Mucosa of stomach (tissue), 1 donor: ENCODE data around the gene CPNE6.

Experiments
- H3K27me3 ChIP-seq: one replicate; pipeline ENCODE4 v1.7.0; 2013; ENCODE audit warnings: mild to moderate bottlenecking, low read length; ENCODE audit not compliant: control insufficient read depth, insufficient read depth
- H3K36me3 ChIP-seq: one replicate; pipeline ENCODE4 v1.7.0; 2013; ENCODE audit warnings: low read length; ENCODE audit not compliant: control insufficient read depth, insufficient read depth
- H3K4me1 ChIP-seq: one replicate; pipeline ENCODE4 v1.7.0; 2013; ENCODE audit warnings: mild to moderate bottlenecking, low read length; ENCODE audit not compliant: control insufficient read depth, insufficient read depth
- H3K4me3 ChIP-seq: one replicate; pipeline ENCODE4 v1.7.0; 2013; ENCODE audit warnings: low read length
- H3K9ac ChIP-seq: one replicate; pipeline ENCODE4 v1.7.0; 2013; ENCODE audit warnings: mild to moderate bottlenecking, low read length, moderate library complexity
- H3K9me3 ChIP-seq: one replicate; pipeline ENCODE4 v1.7.0; 2013; ENCODE audit warnings: mild to moderate bottlenecking, low read length, moderate library complexity; ENCODE audit not compliant: control insufficient read depth
- donor health status: Pancreatic carcinoma.

Gene CPNE6

DNA sequence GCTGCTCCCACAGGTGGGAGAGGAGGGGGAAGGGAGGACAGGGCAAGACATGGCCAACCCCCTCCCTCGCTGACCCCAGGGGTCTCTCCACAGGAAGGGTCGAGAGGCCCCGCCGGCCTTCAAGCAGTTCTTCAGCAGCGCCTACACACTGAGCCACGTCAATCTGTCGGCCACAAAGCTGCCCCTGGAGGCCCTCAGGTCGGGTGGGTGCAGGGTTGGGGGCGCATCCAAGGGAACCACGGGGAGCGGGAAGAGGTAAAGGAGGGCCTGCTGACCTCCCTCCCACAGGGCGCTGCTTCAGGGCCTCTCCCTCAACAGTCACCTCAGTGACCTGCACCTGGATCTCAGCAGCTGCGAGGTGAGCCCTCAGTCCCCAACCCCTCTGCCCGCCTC, 13.5 kb upstream of the CPNE6 start:
- peaks cover 13% of the 10 kb centered on the region for H3K27me3 ChIP-seq
- no peak overlapping the region for H3K9ac ChIP-seq
- H3K36me3 ChIP-seq = no peaks in the 10 kb centered on the region

GRCh38 chr14:24058260-24058950, 13.0 kb upstream of the CPNE6 start:
- Histone ChIP-seq H3K4me3 (no peak overlapping the region), H3K27me3 (peaks cover 8% of the 10 kb centered on the region), H3K9ac (no peak overlapping the region), H3K9me3 (no peaks in the 10 kb centered on the region), H3K36me3 (no peaks in the 10 kb centered on the region), H3K4me1 (no peaks in the 10 kb centered on the region)

More for the DNA sequence above, 13.5 kb upstream of the CPNE6 start:
- Histone ChIP-seq H3K9me3 (no peaks in the 10 kb centered on the region), H3K4me1 (peaks cover 1% of the 10 kb centered on the region), H3K4me3 (no peak overlapping the region)

DNA sequence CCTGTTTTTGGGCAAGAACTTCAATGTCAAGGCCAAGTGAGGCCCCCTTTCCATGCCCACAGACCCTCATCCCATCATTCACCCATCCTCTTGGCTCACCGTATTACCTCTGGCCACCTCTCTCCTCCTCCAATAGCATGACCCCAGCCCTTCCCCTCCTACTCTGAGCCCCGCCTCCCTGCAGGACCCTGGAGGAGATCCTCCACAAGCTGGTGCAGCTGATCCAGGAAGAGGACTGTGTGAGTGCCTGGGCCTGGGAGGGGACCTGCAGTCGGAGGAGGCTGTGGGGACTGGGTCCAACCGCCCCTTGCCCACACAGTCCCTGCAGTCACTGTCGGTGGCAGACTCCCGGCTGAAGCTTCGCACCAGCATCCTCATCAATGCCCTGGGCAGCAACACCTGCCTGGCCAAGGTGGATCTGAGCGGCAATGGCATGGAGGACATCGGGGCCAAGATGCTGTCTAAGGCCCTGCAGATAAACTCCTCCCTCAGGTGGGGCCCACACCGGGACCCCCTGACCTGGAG, 12.3 kb upstream of the CPNE6 start:
- Histone ChIP-seq H3K4me1 (no peaks in the 10 kb centered on the region), H3K9ac (no peak overlapping the region), H3K27me3 (peaks cover 3% of the 10 kb centered on the region), H3K9me3 (no peaks in the 10 kb centered on the region), H3K36me3 (no peaks in the 10 kb centered on the region), H3K4me3 (no peak overlapping the region)

DNA sequence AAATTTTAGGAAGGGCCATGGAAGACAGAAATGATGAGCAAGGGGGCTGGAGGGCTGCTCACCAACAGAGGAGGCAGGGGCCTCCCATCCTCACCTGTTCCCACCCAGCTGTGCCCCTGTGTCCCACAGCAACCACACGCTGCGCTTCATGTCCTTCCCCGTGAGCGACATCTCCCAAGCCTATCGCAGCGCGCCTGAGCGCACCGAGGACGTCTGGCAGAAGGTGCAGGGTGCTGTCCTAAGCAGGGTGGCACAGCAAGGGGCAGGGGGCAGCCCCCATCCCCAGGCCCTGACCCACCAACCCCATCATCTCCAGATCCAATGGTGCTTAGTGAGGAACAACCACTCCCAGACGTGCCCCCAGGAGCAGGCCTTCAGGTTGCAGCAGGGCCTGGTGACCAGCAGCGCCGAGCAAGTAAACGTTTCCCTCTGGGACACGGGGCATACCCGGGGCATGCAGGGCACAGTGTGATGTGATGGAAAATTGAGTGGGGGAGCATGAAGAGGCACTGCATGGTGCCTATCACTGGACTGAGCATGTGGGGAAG, 11.4 kb upstream of the CPNE6 start:
- H3K36me3 ChIP-seq = no peaks in the 10 kb centered on the region
- no peak overlapping the region for H3K9ac ChIP-seq
- H3K4me3 ChIP-seq = no peak overlapping the region
- no peaks in the 10 kb centered on the region for H3K4me1 ChIP-seq
- H3K9me3 ChIP-seq = no peaks in the 10 kb centered on the region
- no peaks in the 10 kb centered on the region for H3K27me3 ChIP-seq

- no peaks in the 10 kb centered on the region for H3K4me1 ChIP-seq
Observed at GRCh38 chr14:24060443-24060842, 10.9 kb upstream of the CPNE6 start.

GRCh38 chr14:24060984-24061913, 10.1 kb upstream of the CPNE6 start:
- Histone ChIP-seq H3K9ac (no peak overlapping the region), H3K4me3 (no peak overlapping the region), H3K9me3 (no peaks in the 10 kb centered on the region), H3K36me3 (no peaks in the 10 kb centered on the region), H3K4me1 (no peaks in the 10 kb centered on the region), H3K27me3 (no peaks in the 10 kb centered on the region)

More at GRCh38 chr14:24060443-24060842, 10.9 kb upstream of the CPNE6 start:
- Histone ChIP-seq H3K27me3 (no peaks in the 10 kb centered on the region), H3K36me3 (no peaks in the 10 kb centered on the region), H3K9me3 (no peaks in the 10 kb centered on the region), H3K4me3 (no peak overlapping the region), H3K9ac (no peak overlapping the region)

DNA sequence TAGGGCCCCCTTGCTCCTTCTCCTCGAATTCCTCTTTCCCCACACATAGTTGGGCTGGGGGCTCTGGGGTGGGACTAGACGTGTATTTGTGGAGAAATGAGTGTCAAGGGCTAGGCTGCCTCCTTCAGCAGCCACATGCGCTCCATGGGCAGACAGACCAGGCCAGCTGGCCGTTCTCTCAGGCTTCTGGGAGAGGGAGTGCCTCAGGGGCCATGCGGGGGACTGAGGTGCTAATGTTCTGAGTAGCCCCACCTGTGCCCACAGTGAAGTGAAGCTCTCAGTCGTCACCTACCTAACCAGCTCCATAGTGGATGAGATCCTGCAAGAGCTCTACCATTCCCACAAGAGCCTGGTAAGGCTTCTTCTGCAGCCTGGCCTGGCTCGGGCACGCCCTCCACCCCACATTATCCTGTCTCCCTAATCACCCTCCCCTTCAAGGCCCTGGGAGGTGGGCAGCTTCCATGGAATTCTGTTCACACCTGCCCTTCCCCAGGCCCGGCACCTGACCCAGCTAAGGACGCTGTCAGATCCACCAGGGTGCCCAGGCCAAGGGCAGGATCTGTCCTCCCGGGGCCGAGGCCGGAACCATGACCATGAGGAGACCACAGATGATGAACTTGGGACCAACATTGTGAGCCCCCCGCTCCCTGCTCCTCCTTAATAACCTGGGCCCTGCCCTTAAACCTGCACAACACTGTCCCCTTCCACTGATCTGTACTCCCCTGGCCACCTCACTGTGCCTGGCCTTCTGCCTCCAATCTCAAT, 9.0 kb upstream of the CPNE6 start:
- H3K4me1 ChIP-seq = no peaks in the 10 kb centered on the region
- H3K9ac ChIP-seq = no peak overlapping the region
- no peaks in the 10 kb centered on the region for H3K9me3 ChIP-seq
- H3K36me3 ChIP-seq = no peaks in the 10 kb centered on the region
- H3K27me3 ChIP-seq = no peaks in the 10 kb centered on the region
- H3K4me3 ChIP-seq = no peak overlapping the region

DNA sequence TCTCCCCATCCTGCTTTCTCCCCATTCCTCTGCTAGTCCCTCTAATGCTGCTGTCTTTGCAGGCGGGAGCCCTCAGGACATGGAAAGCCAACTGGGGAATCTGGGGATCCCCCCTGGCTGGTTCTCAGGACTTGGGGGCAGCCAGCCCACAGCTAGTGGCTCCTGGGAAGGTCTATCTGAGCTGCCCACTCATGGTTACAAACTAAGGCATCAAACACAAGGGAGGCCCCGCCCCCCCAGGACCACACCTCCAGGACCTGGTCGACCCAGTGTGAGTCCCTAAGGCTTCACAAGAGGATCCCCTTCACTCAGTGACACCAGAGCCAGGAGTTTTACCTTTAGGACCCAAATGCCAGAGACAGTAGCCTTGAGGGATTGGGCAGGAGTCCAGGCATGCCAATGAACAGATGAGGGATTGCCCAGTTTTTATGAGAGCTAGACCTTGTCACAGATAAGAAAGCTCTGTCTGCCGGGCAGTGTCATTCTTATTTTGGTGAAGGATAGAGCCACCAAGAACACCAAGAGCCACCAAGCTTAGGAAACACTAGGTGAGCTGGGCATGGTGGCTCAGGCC, 8.0 kb upstream of the CPNE6 start:
- Histone ChIP-seq H3K4me1 (no peaks in the 10 kb centered on the region), H3K36me3 (no peaks in the 10 kb centered on the region), H3K4me3 (no peak overlapping the region), H3K27me3 (no peaks in the 10 kb centered on the region), H3K9ac (no peak overlapping the region), H3K9me3 (no peaks in the 10 kb centered on the region)

- Histone ChIP-seq H3K27me3 (no peaks in the 10 kb centered on the region), H3K4me1 (no peaks in the 10 kb centered on the region), H3K36me3 (no peaks in the 10 kb centered on the region), H3K9ac (no peak overlapping the region), H3K4me3 (no peak overlapping the region), H3K9me3 (no peaks in the 10 kb centered on the region)
Observed at GRCh38 chr14:24064091-24064795, 7.1 kb upstream of the CPNE6 start.

- no peaks in the 10 kb centered on the region for H3K9me3 ChIP-seq
- no peaks in the 10 kb centered on the region for H3K27me3 ChIP-seq
- H3K9ac ChIP-seq = no peak overlapping the region
- no peaks in the 10 kb centered on the region for H3K36me3 ChIP-seq
- no peaks in the 10 kb centered on the region for H3K4me1 ChIP-seq
- H3K4me3 ChIP-seq = no peak overlapping the region
Observed at GRCh38 chr14:24064856-24065255, 6.5 kb upstream of the CPNE6 start.

DNA sequence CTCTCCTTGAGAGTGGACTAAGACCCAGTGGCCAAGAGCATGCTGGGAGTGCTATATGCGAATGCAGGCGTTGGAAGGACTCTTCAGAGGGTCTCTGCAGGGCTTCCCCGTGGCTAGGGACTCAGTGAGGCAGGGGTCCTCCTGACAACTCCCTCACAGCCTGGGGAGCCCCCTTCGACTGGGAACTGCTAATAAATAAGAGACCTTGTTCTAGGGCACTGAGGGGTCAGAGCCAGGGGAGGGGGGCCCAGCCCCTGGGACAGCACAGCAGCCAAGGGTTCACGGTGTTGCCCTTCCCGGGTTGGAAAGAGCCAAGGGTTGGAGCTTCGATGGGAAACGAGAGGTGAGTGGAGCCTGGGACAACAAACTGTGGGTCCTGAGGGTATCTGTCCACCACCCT, 6.0 kb upstream of the CPNE6 start:
- no peaks in the 10 kb centered on the region for H3K27me3 ChIP-seq
- no peak overlapping the region for H3K4me3 ChIP-seq
- H3K9ac ChIP-seq = no peak overlapping the region
- no peaks in the 10 kb centered on the region for H3K9me3 ChIP-seq
- no peaks in the 10 kb centered on the region for H3K4me1 ChIP-seq
- H3K36me3 ChIP-seq = no peaks in the 10 kb centered on the region
